HL-60 (cell line): Measurements from ENCODE around the gene PPP3CA.

ENCODE experiments used
- DNase-seq, 2 experiments: peaks; one replicate each; pipeline ENCODE4 v3.0.0-alpha.2; 2010 to 2020; ENCODE audit warnings: low read depth in 1 of 2, low spot score in 1 of 2
- H3K27ac ChIP-seq: fragments of 250-450 bp; sonication (Bioruptor Pico); replicated peaks from 2 replicates; pipeline ENCODE4 v1.5.1; 2020; ENCODE audit warnings: mild to moderate bottlenecking, moderate library complexity
- H3K27me3 ChIP-seq: fragments of 250-450 bp; sonication (Bioruptor Pico); 2 replicates; pipeline ENCODE4 v1.5.1; 2021; ENCODE audit warnings: mild to moderate bottlenecking, moderate library complexity; ENCODE audit not compliant: insufficient read depth, poor library complexity, severe bottlenecking
- H3K4me3 ChIP-seq: replicated peaks from 2 replicates; pipeline ENCODE4 v1.5.1; 2011; ENCODE audit warnings: mild to moderate bottlenecking, control low read depth, low read length; ENCODE audit not compliant: insufficient read depth
- GABPA ChIP-seq: IDR thresholded peaks from 2 replicates; pipeline ENCODE4 v1.6.1; 2012; ENCODE audit warnings: low read depth
- POLR2AphosphoS5 ChIP-seq: IDR thresholded peaks from 2 replicates; pipeline ENCODE4 v1.6.1; 2012; ENCODE audit warnings: low read depth
- REST ChIP-seq: IDR thresholded peaks from 2 replicates; pipeline ENCODE4 v1.6.1; 2012; ENCODE audit warnings: low read depth; ENCODE audit not compliant: insufficient replicate concordance
- SPI1 ChIP-seq: IDR thresholded peaks from 2 replicates; pipeline ENCODE4 v1.6.1; 2012; ENCODE audit warnings: low read depth, mild to moderate bottlenecking, borderline replicate concordance
- TF ChIP-seq, protein P1 (sequence below): IDR thresholded peaks from one replicate; pipeline ENCODE4 v1.5.1; 2011; ENCODE audit warnings: low read length, control low read depth, inconsistent platforms; ENCODE audit not compliant: insufficient read depth

Gene PPP3CA

DNA sequence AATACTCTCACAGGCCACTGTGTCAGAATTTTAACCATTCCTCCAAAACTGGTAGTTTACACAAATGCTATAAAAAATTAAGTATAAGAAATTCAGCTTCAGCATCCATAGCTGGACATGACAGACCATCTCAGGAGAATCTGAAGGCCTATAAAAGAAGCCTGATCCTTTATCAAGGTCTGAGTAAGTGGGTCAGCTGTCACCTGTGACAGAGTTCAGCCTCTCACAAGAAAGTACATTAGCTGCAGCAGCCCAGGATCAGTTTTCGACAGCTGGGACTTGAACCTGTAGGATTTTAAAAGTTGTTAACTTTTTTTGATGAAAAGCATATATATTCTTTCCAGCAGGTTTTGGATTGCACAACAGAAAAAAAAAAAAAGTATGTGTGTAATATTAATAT is 60.7 kb downstream of the PPP3CA start:
- TF ChIP-seq GABPA = no peak
- no peak for TF ChIP-seq SPI1
- TF ChIP-seq POLR2AphosphoS5 = no peak
- TF ChIP-seq REST = no peak
- Histone ChIP-seq H3K27ac (no peak overlapping the region), H3K27me3 (no peaks in the 10 kb centered on the region), H3K4me3 (no peak overlapping the region)
- no peak for DNase-seq

- Histone ChIP-seq H3K27ac (no peak overlapping the region), H3K27me3 (no peaks in the 10 kb centered on the region), H3K4me3 (no peak overlapping the region)
- TF ChIP-seq, protein P1, sequence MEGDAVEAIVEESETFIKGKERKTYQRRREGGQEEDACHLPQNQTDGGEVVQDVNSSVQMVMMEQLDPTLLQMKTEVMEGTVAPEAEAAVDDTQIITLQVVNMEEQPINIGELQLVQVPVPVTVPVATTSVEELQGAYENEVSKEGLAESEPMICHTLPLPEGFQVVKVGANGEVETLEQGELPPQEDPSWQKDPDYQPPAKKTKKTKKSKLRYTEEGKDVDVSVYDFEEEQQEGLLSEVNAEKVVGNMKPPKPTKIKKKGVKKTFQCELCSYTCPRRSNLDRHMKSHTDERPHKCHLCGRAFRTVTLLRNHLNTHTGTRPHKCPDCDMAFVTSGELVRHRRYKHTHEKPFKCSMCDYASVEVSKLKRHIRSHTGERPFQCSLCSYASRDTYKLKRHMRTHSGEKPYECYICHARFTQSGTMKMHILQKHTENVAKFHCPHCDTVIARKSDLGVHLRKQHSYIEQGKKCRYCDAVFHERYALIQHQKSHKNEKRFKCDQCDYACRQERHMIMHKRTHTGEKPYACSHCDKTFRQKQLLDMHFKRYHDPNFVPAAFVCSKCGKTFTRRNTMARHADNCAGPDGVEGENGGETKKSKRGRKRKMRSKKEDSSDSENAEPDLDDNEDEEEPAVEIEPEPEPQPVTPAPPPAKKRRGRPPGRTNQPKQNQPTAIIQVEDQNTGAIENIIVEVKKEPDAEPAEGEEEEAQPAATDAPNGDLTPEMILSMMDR = no peak
- TF ChIP-seq POLR2AphosphoS5 = no peak
- TF ChIP-seq SPI1 = no peak
- no peak for TF ChIP-seq GABPA
- no peak for TF ChIP-seq REST
- no peak for DNase-seq
These were observed 61.3 kb downstream of the PPP3CA start for GRCh38 chr4:101285985-101286384.

- no peak overlapping the region for H3K4me3 ChIP-seq
- no peaks in the 10 kb centered on the region for H3K27me3 ChIP-seq
- no peak for TF ChIP-seq GABPA
- TF ChIP-seq SPI1 = no peak
- TF ChIP-seq, protein P1 = no peak
- TF ChIP-seq POLR2AphosphoS5 = no peak
- no peak for TF ChIP-seq REST
- peak overlapping the region; percentile 19; the same call in 1 of the 2 replicates for H3K27ac ChIP-seq
- DNase-seq = no peak
These were observed 62.8 kb downstream of the PPP3CA start for GRCh38 chr4:101284546-101284945.
